K562 (cell line): ENCODE results near the gene DNAJB12. TPM values are rescaled to one million over a fixed set of nuclear protein-coding genes. Genes with fewer than 3 reads are reported as not detected.

Experiments used
- AFF4 ChIP-seq: sonication (generic); formaldehyde crosslinking; IDR thresholded peaks from 2 replicates; pipeline ENCODE4 v1.8.0; 2023; ENCODE audit warnings: mild to moderate bottlenecking, missing genetic modification reagents
- BACH1 ChIP-seq: fragments of 200-800 bp; sonication (Bioruptor generic); IDR thresholded peaks from 2 replicates; pipeline ENCODE4 v1.6.1; 2016; ENCODE audit warnings: missing genetic modification characterization, missing compliant biosample characterization
- EP300 ChIP-seq: IDR thresholded peaks from 2 replicates; pipeline ENCODE4 v1.6.1; 2012; ENCODE audit warnings: low read length, improper control_type of control experiment
- ESRRA ChIP-seq: fragments of 450-650 bp; IDR thresholded peaks from 2 replicates; pipeline ENCODE4 v1.6.1; 2014; ENCODE audit warnings: low read depth, mild to moderate bottlenecking, moderate library complexity, borderline replicate concordance
- HIVEP1 ChIP-seq: fragments of 250-450 bp; sonication (Bioruptor Pico); IDR thresholded peaks from 2 replicates; pipeline ENCODE4 v1.4.0; 2020; ENCODE audit warnings: mild to moderate bottlenecking
- MYC ChIP-seq, 2 experiments: fragments of 250-450 bp in 1 of 2; sonication (Bioruptor Pico) in 1 of 2; IDR thresholded peaks; 2 replicates each; pipeline versions ENCODE4 v1.5.1 to v1.6.1; 2012 to 2021; ENCODE audit warnings: low read depth in 2 of 2, borderline replicate concordance in 1 of 2, improper control_type of control experiment in 1 of 2, low read length in 1 of 2, mild to moderate bottlenecking in 1 of 2, moderate library complexity in 1 of 2
- NFXL1 ChIP-seq: fragments of 450-650 bp; formaldehyde crosslinking; IDR thresholded peaks from 2 replicates; pipeline ENCODE4 v1.4.0; 2021; ENCODE audit warnings: mild to moderate bottlenecking
- PHTF2 ChIP-seq: fragments of 250-450 bp; sonication (Bioruptor Pico); IDR thresholded peaks from 2 replicates; pipeline ENCODE4 v1.5.0; 2021; ENCODE audit warnings: mild to moderate bottlenecking
- RREB1 ChIP-seq: fragments of 250-450 bp; sonication (Bioruptor Pico); IDR thresholded peaks from 2 replicates; pipeline ENCODE4 v1.4.0; 2020
- SIRT6 ChIP-seq: IDR thresholded peaks from one replicate; pipeline ENCODE4 v1.6.1; 2012; ENCODE audit warnings: low read depth, mild to moderate bottlenecking, control low read depth, inconsistent platforms, low read length, moderate library complexity
- ZBTB12 ChIP-seq: fragments of 250-450 bp; sonication (Bioruptor Pico); IDR thresholded peaks from 2 replicates; pipeline ENCODE4 v1.4.0; 2020
- ZEB2 ChIP-seq: fragments of 450-650 bp; IDR thresholded peaks from 2 replicates; pipeline ENCODE4 v1.6.1; 2016
- ZNF224 ChIP-seq: sonication (generic); formaldehyde crosslinking; IDR thresholded peaks from 2 replicates; pipeline ENCODE4 v1.8.0; 2022; ENCODE audit warnings: mild to moderate bottlenecking, missing genetic modification reagents
- ZNF311 ChIP-seq: fragments of 250-450 bp; sonication (Bioruptor Pico); IDR thresholded peaks from 2 replicates; pipeline ENCODE4 v1.4.0; 2020; ENCODE audit warnings: mild to moderate bottlenecking, moderate library complexity
- polyA plus RNA-seq, 8 experiments: library from polyadenylated mRNA; depleted of rRNA in 4 of 8; stranded (reverse) in 5 of 8; unstranded in 3 of 8; fragments of >200 nt; fragmentation: Nextera tagmentation in 2 of 8; fragmentation: Illumina TruSeq in 1 of 8; extraction: Ambion mirVana in 2 of 8; extraction: Trizol in 1 of 8; gene quantifications; 2 replicates each; pipeline versions ENCODE4 v1.2.1 to v1.2.3, GENCODE V29; 2011 to 2014; ENCODE audit warnings: inconsistent platforms in 1 of 8, missing spikeins in 1 of 8
- total RNA-seq, 7 experiments: library from RNA; depleted of rRNA in 6 of 7; stranded (reverse); fragments of >200 nt in 6 of 7; fragmentation: Illumina TruSeq in 2 of 7; extraction: Trizol in 2 of 7; gene quantifications; 2 replicates each; pipeline versions ENCODE4 v1.2.1 to v1.2.3, GENCODE V29; 2011 to 2021; ENCODE audit warnings: low replicate concordance in 1 of 7
- TF ChIP-seq, protein P1 (sequence below): fragments of 250-450 bp; sonication (Bioruptor Pico); IDR thresholded peaks from 2 replicates; pipeline ENCODE4 v1.5.0; 2021

Gene DNAJB12
- total and polyA plus RNA-seq, 9 of the 15 experiments (the other 6 are each of a cell fraction or from before 2014, with no cell fraction given) = 3.5 to 31.5 (median 20.3) TPM

DNA sequence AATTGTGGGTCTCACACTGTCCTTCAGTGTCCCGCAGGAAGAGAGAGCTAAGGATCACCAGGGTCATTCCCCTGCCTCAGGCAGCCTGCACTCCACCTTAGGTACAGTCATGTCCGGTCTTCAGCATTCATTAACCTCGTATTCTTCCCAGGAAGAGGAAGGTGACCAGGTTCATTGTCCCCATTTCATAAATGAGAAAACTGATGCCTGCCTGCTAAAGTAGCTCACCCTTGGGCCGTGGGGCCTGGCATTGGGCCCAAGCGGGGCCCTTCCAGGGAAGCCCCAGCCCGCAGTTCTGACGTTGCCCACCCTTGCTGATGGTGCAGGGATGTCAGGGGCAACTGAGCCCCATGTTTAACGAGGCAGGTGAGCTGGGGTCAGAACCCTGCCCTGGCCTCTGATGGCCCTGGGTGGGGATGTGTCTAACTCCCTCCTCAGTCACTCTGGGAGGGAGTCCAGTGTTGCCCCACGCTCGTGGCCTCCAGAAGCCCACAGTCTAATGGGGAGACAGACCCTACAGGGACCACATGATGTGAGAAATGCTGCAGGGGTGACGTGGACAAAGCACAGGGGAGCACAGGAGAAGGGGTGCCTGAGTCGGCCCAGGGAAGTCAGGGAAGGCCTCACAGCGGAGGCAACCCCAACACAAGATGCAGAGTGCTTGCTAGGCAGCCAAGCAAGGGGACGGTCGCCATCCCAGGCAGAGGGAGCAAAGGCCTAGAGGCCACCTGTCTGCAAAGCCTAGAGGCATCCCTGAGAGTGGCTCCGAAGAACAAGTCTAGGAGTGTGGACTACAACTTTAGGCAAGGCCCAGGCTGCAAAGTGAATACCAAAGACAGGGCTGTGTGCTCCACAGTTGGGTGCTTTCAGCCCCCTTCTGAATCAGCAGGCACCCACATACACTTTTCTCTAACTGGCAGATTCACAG is 55.9 kb downstream of the DNAJB12 start (continued):
- TF ChIP-seq RREB1 = 0 out of 2 replicates have a peak, but pooled peaks have one; percentile 6
- TF ChIP-seq, protein P1, sequence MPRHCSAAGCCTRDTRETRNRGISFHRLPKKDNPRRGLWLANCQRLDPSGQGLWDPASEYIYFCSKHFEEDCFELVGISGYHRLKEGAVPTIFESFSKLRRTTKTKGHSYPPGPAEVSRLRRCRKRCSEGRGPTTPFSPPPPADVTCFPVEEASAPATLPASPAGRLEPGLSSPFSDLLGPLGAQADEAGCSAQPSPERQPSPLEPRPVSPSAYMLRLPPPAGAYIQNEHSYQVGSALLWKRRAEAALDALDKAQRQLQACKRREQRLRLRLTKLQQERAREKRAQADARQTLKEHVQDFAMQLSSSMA (CRISPR knock-in tag) = no peak
- no peak for TF ChIP-seq AFF4 (CRISPR knock-in tag)
- peak; percentile 58; the same call in 1 of the 2 replicates for TF ChIP-seq ZNF224 (CRISPR knock-in tag)
- peak; percentile 5; the same call in 1 of the 2 replicates for TF ChIP-seq ZEB2
- no peak for TF ChIP-seq ESRRA
- no peak for TF ChIP-seq MYC (IDR thresholded peaks at IDR 0.05; ENCODE audit: low read depth, low read length)
- TF ChIP-seq MYC (CRISPR knock-in tag; IDR thresholded peaks at IDR 0.05; ENCODE audit: borderline replicate concordance, low read depth) = 0 out of 2 replicates have a peak, but pooled peaks have one; percentile 4
- TF ChIP-seq BACH1 (tag) = 0 out of 2 replicates have a peak, but pooled peaks have one; percentile 18
- TF ChIP-seq PHTF2 (CRISPR knock-in tag) = no peak
- TF ChIP-seq EP300 = no peak
- TF ChIP-seq NFXL1 (CRISPR knock-in tag) = no peak; the same call in 1 of the 2 replicates
- no peak for TF ChIP-seq HIVEP1 (CRISPR knock-in tag)
- TF ChIP-seq ZNF311 (CRISPR knock-in tag) = 0 out of 2 replicates have a peak, but pooled peaks have one; percentile 8
- no peak for TF ChIP-seq ZBTB12 (CRISPR knock-in tag)
- no peak for TF ChIP-seq SIRT6
